Osteoblast (primary cell): ENCODE results near the gene MAN2A1. TPM values are rescaled to one million over a fixed set of nuclear protein-coding genes. Genes with fewer than 3 reads are reported as not detected.
A peak's percentile ranks its signal among the peaks of the same experiment; 100 is the strongest.

Experiments used
- DNase-seq: peaks from one replicate; pipeline ENCODE4 v3.0.0; 2011; ENCODE audit warnings: low spot score, mixed read lengths; ENCODE audit not compliant: insufficient read length; ENCODE audit errors: missing footprints
- H2AFZ ChIP-seq: 2 replicates; pipeline ENCODE4 v1.6.0; 2011; ENCODE audit warnings: mild to moderate bottlenecking, low read length
- H3K27ac ChIP-seq: 2 replicates; pipeline ENCODE4 v1.5.1; 2011; ENCODE audit warnings: mild to moderate bottlenecking, low read depth, low read length, moderate library complexity
- H3K27me3 ChIP-seq: 2 replicates; pipeline ENCODE4 v1.6.0; 2012; ENCODE audit warnings: mild to moderate bottlenecking, control low read depth, inconsistent platforms, low read length, moderate library complexity; ENCODE audit not compliant: insufficient read depth
- H3K36me3 ChIP-seq: 2 replicates; pipeline ENCODE4 v1.5.1; 2011; ENCODE audit warnings: mild to moderate bottlenecking, low read length, control low read depth, moderate library complexity; ENCODE audit not compliant: insufficient read depth
- H3K4me1 ChIP-seq: 2 replicates; pipeline ENCODE4 v1.5.1; 2011; ENCODE audit warnings: mild to moderate bottlenecking, low read length, control low read depth, moderate library complexity; ENCODE audit not compliant: insufficient read depth
- H3K4me2 ChIP-seq: 2 replicates; pipeline ENCODE4 v1.6.0; 2011; ENCODE audit warnings: mild to moderate bottlenecking, low read length; ENCODE audit not compliant: insufficient read depth
- H3K4me3 ChIP-seq: fragments of 200-600 bp; sonication (generic); 3 replicates; pipeline ENCODE4 v1.5.1; 2012; ENCODE audit warnings: mild to moderate bottlenecking, low read length, inconsistent platforms; ENCODE audit not compliant: insufficient read depth
- H3K79me2 ChIP-seq: 2 replicates; pipeline ENCODE4 v1.6.0; 2012; ENCODE audit warnings: mild to moderate bottlenecking, low read length, control low read depth, inconsistent platforms; ENCODE audit not compliant: insufficient read depth
- H3K9me3 ChIP-seq: 2 replicates; pipeline ENCODE4 v1.5.1; 2011; ENCODE audit warnings: low read depth, low read length, control low read depth
- H4K20me1 ChIP-seq: 2 replicates; pipeline ENCODE4 v1.6.0; 2012; ENCODE audit warnings: mild to moderate bottlenecking, low read length, control low read depth; ENCODE audit not compliant: insufficient read depth
- total RNA-seq: library from RNA; depleted of rRNA; stranded (reverse); fragments of >200 nt; gene quantifications from 2 replicates; pipeline ENCODE4 v1.2.3, GENCODE V29; 2012
- TF ChIP-seq, protein P1 (sequence below): IDR thresholded peaks from 2 replicates; pipeline ENCODE4 v1.5.1; 2011; ENCODE audit warnings: mild to moderate bottlenecking, low read depth, low read length, moderate library complexity; ENCODE audit errors: extremely low read depth

Gene MAN2A1
- total RNA-seq, 1 donor = 81.8 TPM

DNA sequence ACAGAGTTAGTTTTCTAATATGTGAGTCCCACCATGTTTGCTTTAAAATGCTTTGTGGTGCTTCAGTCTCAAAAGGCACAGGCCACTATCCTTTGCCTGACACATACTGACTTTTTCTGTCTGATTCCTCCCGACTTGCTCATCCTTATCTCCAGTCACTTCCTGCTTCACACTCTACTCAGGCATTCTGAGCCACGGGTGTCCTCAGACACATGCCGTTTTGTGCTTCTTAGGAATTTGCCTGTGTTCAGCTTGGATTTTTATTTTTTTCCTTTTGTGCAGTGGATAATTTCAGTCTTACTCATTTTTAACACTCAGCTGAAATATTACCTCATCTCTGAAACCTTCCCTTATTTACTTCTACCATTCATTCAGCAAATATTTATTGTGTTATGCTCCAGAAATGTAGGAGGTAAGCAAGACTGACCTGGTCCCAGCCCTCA, 54.1 kb downstream of the MAN2A1 start:
- DNase-seq = peak; percentile 73
- H3K36me3 ChIP-seq = no peaks in the 10 kb centered on the region
- peaks cover 34% of the 10 kb centered on the region for H3K4me1 ChIP-seq
- H3K27ac ChIP-seq = peak overlapping the region; percentile 82
- peak overlapping the region; percentile 8 for H3K4me2 ChIP-seq
- TF ChIP-seq, protein P1, sequence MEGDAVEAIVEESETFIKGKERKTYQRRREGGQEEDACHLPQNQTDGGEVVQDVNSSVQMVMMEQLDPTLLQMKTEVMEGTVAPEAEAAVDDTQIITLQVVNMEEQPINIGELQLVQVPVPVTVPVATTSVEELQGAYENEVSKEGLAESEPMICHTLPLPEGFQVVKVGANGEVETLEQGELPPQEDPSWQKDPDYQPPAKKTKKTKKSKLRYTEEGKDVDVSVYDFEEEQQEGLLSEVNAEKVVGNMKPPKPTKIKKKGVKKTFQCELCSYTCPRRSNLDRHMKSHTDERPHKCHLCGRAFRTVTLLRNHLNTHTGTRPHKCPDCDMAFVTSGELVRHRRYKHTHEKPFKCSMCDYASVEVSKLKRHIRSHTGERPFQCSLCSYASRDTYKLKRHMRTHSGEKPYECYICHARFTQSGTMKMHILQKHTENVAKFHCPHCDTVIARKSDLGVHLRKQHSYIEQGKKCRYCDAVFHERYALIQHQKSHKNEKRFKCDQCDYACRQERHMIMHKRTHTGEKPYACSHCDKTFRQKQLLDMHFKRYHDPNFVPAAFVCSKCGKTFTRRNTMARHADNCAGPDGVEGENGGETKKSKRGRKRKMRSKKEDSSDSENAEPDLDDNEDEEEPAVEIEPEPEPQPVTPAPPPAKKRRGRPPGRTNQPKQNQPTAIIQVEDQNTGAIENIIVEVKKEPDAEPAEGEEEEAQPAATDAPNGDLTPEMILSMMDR = no peak
- H3K4me3 ChIP-seq = no peak overlapping the region
- no peaks in the 10 kb centered on the region for H3K27me3 ChIP-seq
- H4K20me1 ChIP-seq = no peaks in the 10 kb centered on the region
- H3K9me3 ChIP-seq = no peaks in the 10 kb centered on the region
- H3K79me2 ChIP-seq = no peaks in the 10 kb centered on the region
- peak overlapping the region; percentile 23 for H2AFZ ChIP-seq

DNA sequence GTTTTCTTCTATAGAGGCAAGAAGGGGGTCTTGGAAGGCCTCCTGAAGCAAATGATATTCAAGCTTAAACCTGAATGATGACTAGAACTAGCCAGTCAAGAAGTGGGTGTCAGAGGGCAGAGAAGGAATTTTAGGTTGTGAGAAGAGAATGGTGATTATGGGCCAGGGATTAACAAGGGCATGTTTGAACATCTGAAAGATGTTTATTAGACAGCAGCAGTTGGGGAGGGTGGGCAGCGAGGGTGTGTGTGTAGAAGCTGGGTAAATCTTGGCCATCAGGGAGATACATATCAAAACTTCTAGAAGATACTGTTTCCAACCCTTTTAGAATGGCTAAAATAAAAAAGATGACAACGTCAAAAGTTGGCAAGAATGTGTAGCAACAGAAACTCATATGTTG, 54.5 kb downstream of the MAN2A1 start:
- Histone ChIP-seq H3K27ac (peak overlapping the region; percentile 82), H3K36me3 (no peaks in the 10 kb centered on the region), H3K4me1 (peaks cover 37% of the 10 kb centered on the region), H3K4me3 (no peak overlapping the region), H3K27me3 (no peaks in the 10 kb centered on the region), H3K9me3 (no peaks in the 10 kb centered on the region), H4K20me1 (no peaks in the 10 kb centered on the region), H3K79me2 (no peaks in the 10 kb centered on the region), H3K4me2 (peak overlapping the region; percentile 8), H2AFZ (no peak overlapping the region)
- TF ChIP-seq, protein P1 = no peak
- no peak for DNase-seq

DNA sequence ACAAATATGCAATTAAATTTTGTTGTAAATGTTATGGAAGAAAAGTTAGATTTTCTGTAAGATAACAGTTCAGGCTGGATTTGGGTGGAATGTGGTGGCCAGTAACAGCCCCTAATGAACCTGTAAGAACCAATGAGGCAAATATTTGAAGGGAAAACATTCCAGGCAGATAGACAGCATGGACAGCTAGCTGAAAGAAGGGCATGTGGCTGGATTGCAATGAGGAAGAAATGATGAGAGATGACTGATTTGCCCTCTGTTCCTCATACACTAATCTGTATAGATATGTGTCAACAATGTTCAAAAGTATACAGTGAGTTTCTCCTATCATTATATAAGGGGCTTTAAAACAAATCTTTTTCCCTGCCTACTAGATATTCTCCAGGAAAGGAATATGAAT, 58.8 kb downstream of the MAN2A1 start:
- DNase-seq = no peak
- Histone ChIP-seq H3K27ac (no peak overlapping the region), H3K4me3 (no peak overlapping the region), H2AFZ (no peak overlapping the region), H3K4me2 (no peak overlapping the region), H3K27me3 (no peaks in the 10 kb centered on the region), H3K79me2 (no peaks in the 10 kb centered on the region), H3K36me3 (no peaks in the 10 kb centered on the region), H3K9me3 (no peaks in the 10 kb centered on the region), H4K20me1 (no peaks in the 10 kb centered on the region), H3K4me1 (peaks cover 17% of the 10 kb centered on the region)
- TF ChIP-seq, protein P1 = no peak

DNA sequence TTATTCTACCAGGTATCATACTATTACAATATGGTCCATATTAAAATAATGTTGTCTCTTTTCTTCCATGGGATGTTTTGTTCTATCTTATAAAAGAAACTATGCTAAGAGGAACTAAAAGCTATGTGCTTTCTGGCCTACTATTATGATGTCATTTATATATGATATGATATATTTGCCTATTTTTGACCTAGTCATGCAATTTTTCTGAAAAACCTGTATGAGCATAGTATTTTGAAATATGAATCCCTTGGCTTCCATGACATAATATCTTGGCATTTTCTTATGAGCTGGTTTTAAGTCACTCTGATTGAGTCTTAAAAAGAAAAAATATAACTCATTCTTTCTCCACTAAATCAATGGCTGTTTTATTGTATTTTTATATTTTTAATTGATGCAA, 60.7 kb downstream of the MAN2A1 start:
- Histone ChIP-seq H3K4me1 (peaks cover 8% of the 10 kb centered on the region), H3K4me3 (no peak overlapping the region), H2AFZ (no peak overlapping the region), H3K27me3 (no peaks in the 10 kb centered on the region), H3K36me3 (no peaks in the 10 kb centered on the region), H3K4me2 (no peak overlapping the region), H3K9me3 (no peaks in the 10 kb centered on the region), H4K20me1 (no peaks in the 10 kb centered on the region), H3K79me2 (no peaks in the 10 kb centered on the region), H3K27ac (no peak overlapping the region)
- TF ChIP-seq, protein P1 = no peak
- DNase-seq = no peak
